Caco-2 (cell line): ENCODE data around the gene ANAPC2. TPM values are rescaled to one million over a fixed set of nuclear protein-coding genes. Genes with fewer than 3 reads are reported as not detected.

Experiments
- BruUV-seq: library from RNA; stranded (reverse); fragments of 400-500 nt; replicated peaks from 2 replicates; lab custom pipeline; 2021; lab: Mats Ljungman, UMichigan
- CTCF ChIA-PET: fragments of 300-600 bp; sonication (Branson Sonifier 250); formaldehyde crosslinking; loops from one replicate; lab custom pipeline; 2022; ENCODE audit warnings: antibody characterized with exemption; lab: Charles Lee
- POLR2A ChIA-PET: fragments of 300-600 bp; sonication (Branson Sonifier 250); formaldehyde crosslinking; loops from one replicate; lab custom pipeline; 2022; ENCODE audit warnings: antibody characterized with exemption; lab: Charles Lee
- DNase-seq, 2 experiments: peaks; one replicate each; pipeline versions ENCODE4 v3.0.0 to v3.0.0-alpha.2; 2020 to 2022
- H3K27me3 ChIP-seq: replicated peaks from 2 replicates; pipeline ENCODE4 v1.6.0; 2011; ENCODE audit warnings: low read length; ENCODE audit not compliant: control insufficient read depth, insufficient read depth
- H3K36me3 ChIP-seq: 2 replicates; pipeline ENCODE4 v1.5.1; 2011; ENCODE audit warnings: low read length; ENCODE audit not compliant: control insufficient read depth, insufficient read depth
- H3K4me1 ChIP-seq: fragments of 250-450 bp; sonication (Bioruptor Pico); 2 replicates; pipeline ENCODE4 v1.5.1; 2020; ENCODE audit warnings: mild to moderate bottlenecking
- H3K4me3 ChIP-seq: 2 replicates; pipeline ENCODE4 v1.5.1; 2011; ENCODE audit warnings: low read depth, mild to moderate bottlenecking, control low read depth, low read length
- H3K9me3 ChIP-seq: fragments of 250-450 bp; sonication (Bioruptor Pico); 2 replicates; pipeline ENCODE4 v1.5.1; 2020; ENCODE audit warnings: mild to moderate bottlenecking, moderate library complexity
- H3K27ac Mint-ChIP-seq: one replicate; pipeline ENCODE4 v1.8.0; 2022; ENCODE audit warnings: mixed read lengths; ENCODE audit not compliant: unreplicated experiment
- H3K27me3 Mint-ChIP-seq: one replicate; pipeline ENCODE4 v1.8.0; 2022; ENCODE audit warnings: mixed read lengths; ENCODE audit not compliant: insufficient read depth, unreplicated experiment
- H3K36me3 Mint-ChIP-seq: one replicate; pipeline ENCODE4 v1.8.0; 2022; ENCODE audit warnings: mild to moderate bottlenecking, mixed read lengths; ENCODE audit not compliant: insufficient read depth, unreplicated experiment
- H3K4me1 Mint-ChIP-seq: one replicate; pipeline ENCODE4 v1.8.0; 2022; ENCODE audit warnings: low read depth, mixed read lengths; ENCODE audit not compliant: unreplicated experiment
- H3K4me3 Mint-ChIP-seq: one replicate; pipeline ENCODE4 v1.8.0; 2022; ENCODE audit warnings: mild to moderate bottlenecking, moderate library complexity, mixed read lengths; ENCODE audit not compliant: unreplicated experiment
- H3K9me3 Mint-ChIP-seq: one replicate; pipeline ENCODE4 v1.8.0; 2022; ENCODE audit warnings: mixed read lengths; ENCODE audit not compliant: unreplicated experiment
- CTCF ChIP-seq, 2 experiments: fragments of 200-600 bp in 1 of 2; IDR thresholded peaks; 1 replicate in 1 of 2; 2 replicates in 1 of 2; pipeline versions ENCODE4 v1.5.1 to v1.8.0; 2011 to 2022; ENCODE audit warnings: antibody characterized with exemption in 1 of 2, control low read depth in 1 of 2, inconsistent platforms in 1 of 2, low read depth in 1 of 2, low read length in 1 of 2, mild to moderate bottlenecking in 1 of 2, moderate library complexity in 1 of 2; ENCODE audit not compliant: insufficient read depth in 1 of 2, severe bottlenecking in 1 of 2, unreplicated experiment in 1 of 2
- intact Hi-C: fragments of 100-400 bp; cut with micrococcal nuclease; formaldehyde crosslinking; loops from one replicate; pipeline ENCODE4 v1.10.0; 2022; ENCODE audit not compliant: unreplicated experiment
- total RNA-seq: library from RNA; stranded (reverse); gene quantifications from 2 replicates; pipeline ENCODE4 v1.2.3, GENCODE V29; 2022

ANAPC2 gene
- total RNA-seq, 1 experiment from 2014 or later, result 67.5 TPM

- DNase-seq, result no peak
- Mint-ChIP-seq H3K36me3 (peaks cover 39% of the 10 kb centered on the region), H3K4me3 (no peak overlapping the region), H3K4me1 (no peaks in the 10 kb centered on the region), H3K27me3 (no peaks in the 10 kb centered on the region), H3K9me3 (no peaks in the 10 kb centered on the region), H3K27ac (no peak overlapping the region)
- Histone ChIP-seq H3K4me1 (0 out of 2 replicates have a peak, but pooled peaks cover 3% of the 10 kb centered on the region), H3K9me3 (no peaks in the 10 kb centered on the region), H3K4me3 (no peak overlapping the region), H3K27me3 (no peaks in the 10 kb centered on the region; the same call in 1 of the 2 replicates), H3K36me3 (no peaks in the 10 kb centered on the region)
- POLR2A ChIA-PET, result interaction anchor here (0.9 to 1.1 kb wide), 2 partner anchors 61 to 89 kb away, joined by 3 to 4 read pairs; no protein-coding TSS in a partner anchor
- no TSS peak for BruUV-seq
- peak in 1 of 2 experiments; percentile 17 for TF ChIP-seq CTCF (IDR thresholded peaks at IDR 0.05; ENCODE audit: insufficient read depth in 1 of 2, low read depth in 1 of 2, low read length in 1 of 2, severe bottlenecking in 1 of 2, unreplicated experiment in 1 of 2)
- intact Hi-C loops, result no loop called here
- CTCF ChIA-PET, result interaction anchor here (0.5 to 2.0 kb wide), 7 partner anchors 46 to 335 kb away, joined by 3 to 5 read pairs (median 4); partner anchors contain the start of genes RNF208 and RNF224
These were observed 12.9 kb downstream of the ANAPC2 start for GRCh38 chr9:137175345-137175961.

DNA sequence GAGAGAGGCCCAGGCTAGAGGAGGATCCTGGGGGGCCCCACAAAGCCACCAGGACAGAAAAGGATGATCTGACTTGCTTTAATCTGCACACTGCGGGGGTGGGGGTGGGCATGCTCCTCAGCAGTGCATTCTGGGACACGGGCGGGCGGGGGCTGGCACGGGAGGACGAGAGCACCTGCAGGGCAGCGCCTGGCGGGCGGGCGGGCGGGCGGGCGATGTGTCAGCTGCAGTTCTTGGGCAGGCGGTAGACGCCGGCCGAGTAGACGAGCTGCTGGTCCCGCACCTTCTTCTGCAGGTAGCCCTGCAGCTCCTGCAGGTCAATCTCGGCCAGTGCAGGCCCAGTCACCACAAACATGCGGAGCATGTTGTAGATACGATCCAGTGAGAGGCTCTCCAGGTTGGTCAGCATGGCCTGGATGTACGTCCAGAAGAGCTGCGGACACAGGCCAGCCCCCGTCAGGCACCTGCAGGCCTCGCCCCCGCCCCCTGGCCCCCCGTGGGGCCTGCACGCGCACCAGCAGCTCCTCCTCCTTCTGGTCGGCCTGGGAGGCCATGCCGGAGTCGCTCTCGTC lies 13.6 kb downstream of the ANAPC2 start:
- peaks cover 39% of the 10 kb centered on the region for H3K36me3 Mint-ChIP-seq
- TF ChIP-seq CTCF (IDR thresholded peaks at IDR 0.05; ENCODE audit: insufficient read depth in 1 of 2, low read depth in 1 of 2, low read length in 1 of 2, severe bottlenecking in 1 of 2, unreplicated experiment in 1 of 2), result peak; percentile 9 to 18
- H3K4me1 ChIP-seq, result peaks cover 8% of the 10 kb centered on the region; the same call in 1 of the 2 replicates
- H3K36me3 ChIP-seq, result no peaks in the 10 kb centered on the region
- H3K9me3 Mint-ChIP-seq, result no peaks in the 10 kb centered on the region
- intact Hi-C loops, result no loop called here
- no peaks in the 10 kb centered on the region for H3K27me3 Mint-ChIP-seq
- ChIA-PET CTCF (interaction anchor here (0.6 to 2.0 kb wide), 7 partner anchors 45 to 178 kb away, joined by 3 to 5 read pairs (median 4); partner anchors contain the start of genes RNF208 and RNF224), POLR2A (interaction anchor here (0.5 to 1.1 kb wide), 4 partner anchors 24 to 89 kb away, joined by 3 to 5 read pairs (median 4); no protein-coding TSS in a partner anchor)
- H3K4me3 Mint-ChIP-seq, result no peak overlapping the region
- no peak overlapping the region for H3K4me3 ChIP-seq
- peak in 1 of 2 experiments; percentile 43 for DNase-seq
- H3K9me3 ChIP-seq, result no peaks in the 10 kb centered on the region
- H3K4me1 Mint-ChIP-seq, result no peaks in the 10 kb centered on the region
- no TSS peak for BruUV-seq
- H3K27ac Mint-ChIP-seq, result no peak overlapping the region
- no peaks in the 10 kb centered on the region; the same call in 1 of the 2 replicates for H3K27me3 ChIP-seq
